Spleen (tissue), 13 donors: Measurements from ENCODE around the gene ARHGEF5. TPM values are rescaled to one million over a fixed set of nuclear protein-coding genes. Genes with fewer than 3 reads are reported as not detected.
"Not testable (repeated sequence)": the region's sequence is repeated elsewhere in the genome, so short reads cannot be mapped to it uniquely, and the experiment has no call there.

Experiments used
- DNase-seq: peaks from one replicate; pipeline ENCODE4 v3.0.0-alpha.2; 2020
- H3K27ac ChIP-seq, 8 donors: fragments of 200-600 bp; sonication (generic) in 7 of 8; 1 replicate in 4 of 8; 2 replicates in 4 of 8; pipeline versions ENCODE4 v1.5.0 to v1.8.0; 2016 to 2021; ENCODE audit warnings: inconsistent platforms in 4 of 8, mild to moderate bottlenecking in 4 of 8, moderate library complexity in 1 of 8
- H3K27me3 ChIP-seq, 7 donors: fragments of 200-600 bp; sonication (generic) in 6 of 7; replicated peaks in 1 of 7; 1 replicate in 4 of 7; 2 replicates in 3 of 7; pipeline versions ENCODE4 v1.5.0 to v1.8.0; 2016 to 2021; ENCODE audit warnings: inconsistent platforms in 3 of 7, mild to moderate bottlenecking in 1 of 7
- H3K36me3 ChIP-seq, 6 donors: fragments of 200-600 bp; sonication (generic) in 5 of 6; 1 replicate in 4 of 6; 2 replicates in 2 of 6; pipeline versions ENCODE4 v1.5.0 to v1.8.0; 2016 to 2021; ENCODE audit warnings: inconsistent platforms in 2 of 6
- H3K4me1 ChIP-seq, 6 donors: fragments of 200-600 bp; sonication (generic) in 5 of 6; 1 replicate in 3 of 6; 2 replicates in 3 of 6; pipeline versions ENCODE4 v1.5.0 to v1.8.0; 2016 to 2021; ENCODE audit warnings: inconsistent platforms in 3 of 6
- H3K4me3 ChIP-seq, 8 donors: fragments of 200-600 bp; sonication (generic) in 7 of 8; 1 replicate in 4 of 8; 2 replicates in 4 of 8; pipeline versions ENCODE4 v1.5.0 to v1.8.0; 2016 to 2021; ENCODE audit warnings: inconsistent platforms in 4 of 8, mild to moderate bottlenecking in 4 of 8, moderate library complexity in 2 of 8
- H3K9me3 ChIP-seq, 8 donors: fragments of 200-600 bp; sonication (generic) in 7 of 8; 1 replicate in 4 of 8; 2 replicates in 4 of 8; pipeline versions ENCODE4 v1.5.0 to v1.8.0; 2016 to 2021; ENCODE audit warnings: inconsistent platforms in 4 of 8
- WGBS, 5 donors: extraction: QIAGEN DNeasy Blood & Tissue Kit in 3 of 5; methylation state at CpG; one replicate each; pipeline versions ENCODE4 v1.1.5 to v1.1.7; 2013 to 2018; 5-methylcytosine and 5-hydroxymethylcytosine counted together
- intact Hi-C: fragments of 100-400 bp; cut with DNase I; formaldehyde crosslinking; loops from one replicate; pipeline ENCODE4 v1.15.0; 2023; ENCODE audit warnings: low total_unique reads
- long read RNA-seq, 2 donors: transcript quantifications; one replicate each; lab custom pipeline, GENCODE V29; 2026
- polyA plus RNA-seq, 3 donors: library from polyadenylated mRNA; stranded (reverse); fragments of 200-250 nt; gene quantifications; one replicate each; pipeline ENCODE4 v1.2.1, GENCODE V29; 2013
- total RNA-seq, 7 donors: library from RNA; depleted of rRNA in 3 of 7; stranded (reverse); fragments of >200 nt in 3 of 7; fragmentation: NEBNext Ultra II Directional in 4 of 7; extraction: Animal tissue kit (Norgen Biotek cat#: 25700) in 4 of 7; gene quantifications; one replicate each; pipeline versions ENCODE4 v1.1.0 to v1.2.1, GENCODE V29; 2016 to 2021
- donor health status: healthy with polysubstance abuse.
- donor health status: DM: no; HTN: no; CAD: no; lungs with moderate emphysema.
- donor health status: DM: no; HTN: no; CAD: no.
- donor health status: Bipolar disorder and iron deficiency.
- donor health status: healthy.
- donor health status: DM: no; HTN: no; CAD: no.
- donor health status: DM: yes; HTN: yes; CAD: no.

ARHGEF5 gene
- total RNA-seq (10 to 100 TPM in 4 of 7 donors, 1 to 10 TPM in 3; 5.3 to 11.3 (median 10.3) TPM), polyA plus RNA-seq (1 to 10 TPM; 1.2 to 2.3 (median 1.5) TPM)
- long read RNA-seq, donor 1, result 0 reads
- long read RNA-seq, donor 2, result 0 reads

DNA sequence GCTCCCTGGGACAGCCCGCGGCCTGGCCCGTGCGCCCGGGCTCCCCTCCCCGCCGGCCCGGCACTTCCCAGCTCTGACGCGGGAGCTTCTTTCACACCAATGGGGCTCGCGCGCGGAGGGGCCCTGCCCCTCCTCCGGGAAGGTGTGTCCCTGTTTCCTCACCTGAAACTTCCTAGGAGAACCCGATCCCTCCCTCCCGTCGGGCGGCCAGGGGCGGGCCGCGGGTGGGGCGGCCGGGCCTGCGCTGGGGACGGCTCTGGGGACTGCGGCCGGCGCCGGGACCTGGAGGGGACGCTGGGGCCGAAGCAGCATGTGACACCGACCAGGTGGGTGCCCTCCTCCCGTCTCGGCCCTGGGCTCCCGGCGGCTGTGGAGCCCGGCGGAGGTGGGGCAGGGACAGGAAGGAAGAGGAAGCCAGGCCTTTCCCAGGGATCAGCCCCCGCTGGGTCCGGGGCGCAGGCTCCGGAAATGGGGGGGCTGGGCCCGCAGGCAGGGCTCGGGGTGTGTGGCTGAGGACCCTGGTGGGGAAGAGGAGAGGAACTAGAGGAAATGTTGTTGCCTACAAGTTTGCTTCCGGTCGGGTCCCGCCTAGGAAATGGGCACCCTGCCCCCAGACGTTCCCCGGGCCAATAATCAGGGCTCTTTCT, at the start of gene ARHGEF5:
Gene ARHGEF5 (plus strand): TSS at position 227 of the 647 bp plus-strand sequence. CDS start 7,268 bp downstream, outside the sequence.
- H3K36me3 ChIP-seq, H3K9me3 ChIP-seq, DNase-seq, intact Hi-C loops, H3K27me3 ChIP-seq, H3K27ac ChIP-seq: not testable (repeated sequence)
- H3K4me1 ChIP-seq, result peaks cover 0 to 11% (median 2%) of the 10 kb centered on the region in 6 donors
- no CpG with 5 or more reads among the region's 50 CpGs for WGBS, 5 donors
- H3K4me3 ChIP-seq, result peak within 1 kb of the TSS in 3 of 8 donors; percentile 23 to 58 (median 23)

DNA sequence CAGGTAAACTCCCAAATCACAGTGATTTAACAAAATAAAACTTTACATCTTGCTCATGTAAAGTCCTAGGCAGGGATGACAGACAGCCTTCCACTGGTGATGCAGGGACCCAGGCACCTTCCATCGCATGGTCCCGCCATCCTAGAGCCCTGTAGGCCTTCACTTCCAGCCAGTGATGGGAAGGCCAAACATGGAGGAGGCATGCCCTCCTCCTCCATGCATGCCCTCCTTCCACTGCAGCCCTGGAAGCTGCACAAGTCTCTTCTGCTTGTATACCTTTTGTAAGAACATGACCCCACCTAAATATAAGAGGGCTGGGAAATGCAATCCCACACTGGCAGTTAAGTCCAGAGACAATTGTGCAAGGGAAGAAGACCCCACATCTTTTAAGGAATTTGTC, 45.5 kb upstream of the ARHGEF5 start:
- H3K27ac ChIP-seq, H3K9me3 ChIP-seq, H3K27me3 ChIP-seq, H3K36me3 ChIP-seq, intact Hi-C loops, DNase-seq, H3K4me1 ChIP-seq, H3K4me3 ChIP-seq: not testable (repeated sequence)
- WGBS, 5 donors, result no CpG with 5 or more reads among the region's 2 CpGs

- H3K27me3 ChIP-seq, H3K4me3 ChIP-seq, H3K36me3 ChIP-seq, H3K27ac ChIP-seq, DNase-seq, intact Hi-C loops, H3K4me1 ChIP-seq, H3K9me3 ChIP-seq: not testable (repeated sequence)
- WGBS, 5 donors, result 100% methylated on average over 1 of the region's 2 CpGs; no CpG with 5 or more reads in 3 of the 5 donors
Observed at GRCh38 chr7:144311218-144311617, 44.0 kb upstream of the ARHGEF5 start.

GRCh38 chr7:144311872-144312469, 43.2 kb upstream of the ARHGEF5 start, which contains the start of gene OR2A1:
OR2A1 (plus strand) TSS chr7:144312419; CDS start chr7:144318125, 5,706 bp downstream.
- H3K9me3 ChIP-seq, intact Hi-C loops, H3K27me3 ChIP-seq, H3K4me3 ChIP-seq, H3K36me3 ChIP-seq, DNase-seq, H3K4me1 ChIP-seq, H3K27ac ChIP-seq: not testable (repeated sequence)
- 81 to 90% methylated on average over 2 of the region's 2 CpGs; no CpG with 5 or more reads in 3 of the 5 donors for WGBS, 5 donors

- H3K27ac ChIP-seq, intact Hi-C loops, H3K9me3 ChIP-seq, H3K27me3 ChIP-seq, DNase-seq, H3K4me1 ChIP-seq, H3K4me3 ChIP-seq, H3K36me3 ChIP-seq: not testable (repeated sequence)
- 91% methylated on average over 1 of the region's 1 CpG; no CpG with 5 or more reads in 4 of the 5 donors for whole genome bisulfite sequencing, 5 donors
Observed at GRCh38 chr7:144317537-144317936, 37.7 kb upstream of the ARHGEF5 start.

DNA sequence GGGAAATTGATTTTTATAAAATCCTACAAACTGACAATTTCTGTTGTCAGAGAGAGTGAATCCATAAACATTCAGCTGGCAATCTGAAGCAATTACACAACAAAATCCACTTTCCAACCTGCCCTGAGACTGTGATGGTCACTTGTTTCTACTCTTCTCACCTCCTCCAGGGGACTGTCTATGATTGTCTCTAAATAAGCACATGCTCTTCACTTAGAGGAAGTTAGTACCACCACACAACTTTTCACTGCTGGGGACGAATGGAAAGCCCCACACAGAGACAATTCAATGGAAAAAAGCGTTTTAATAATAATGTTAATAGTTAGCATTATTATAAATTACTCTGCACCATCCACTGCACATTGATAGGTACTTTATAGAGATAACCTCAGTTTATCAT, 35.7 kb upstream of the ARHGEF5 start:
- DNase-seq, H3K27me3 ChIP-seq, H3K36me3 ChIP-seq, intact Hi-C loops, H3K4me1 ChIP-seq, H3K4me3 ChIP-seq, H3K9me3 ChIP-seq, H3K27ac ChIP-seq: not testable (repeated sequence)
- no CpG with 5 or more reads among the region's 2 CpGs for WGBS, 5 donors

GRCh38 chr7:144321677-144322206, 33.5 kb upstream of the ARHGEF5 start:
- H3K27ac ChIP-seq, H3K27me3 ChIP-seq, H3K4me1 ChIP-seq, H3K36me3 ChIP-seq, intact Hi-C loops, DNase-seq, H3K9me3 ChIP-seq, H3K4me3 ChIP-seq: not testable (repeated sequence)
- 60 to 100% (median 93%) methylated on average over 1 of the region's 3 CpGs for WGBS, 5 donors

DNA sequence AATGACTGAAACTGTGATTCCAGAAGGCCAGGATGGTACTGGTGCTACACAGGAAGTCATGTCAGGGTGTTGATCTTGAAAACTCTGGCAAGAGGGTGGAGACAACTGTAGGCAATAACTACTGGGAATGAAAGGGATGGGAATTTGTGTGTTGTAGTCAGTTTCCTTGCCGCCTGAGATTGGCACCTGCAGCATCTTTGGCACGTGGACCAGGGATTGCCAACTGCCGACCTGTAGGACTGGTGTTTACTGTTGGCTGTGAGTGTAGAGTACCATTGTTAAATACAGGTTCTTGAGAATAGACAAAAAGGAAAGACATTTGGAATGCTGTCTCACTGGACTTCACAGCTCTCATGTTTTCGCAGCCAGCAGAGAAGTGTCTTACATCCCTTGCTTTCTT, 31.8 kb upstream of the ARHGEF5 start:
- WGBS, 5 donors, result 96 to 98% (median 97%) methylated on average over 3 of the region's 4 CpGs; no CpG with 5 or more reads in 2 of the 5 donors
- H3K36me3 ChIP-seq, H3K27ac ChIP-seq, H3K4me1 ChIP-seq, H3K9me3 ChIP-seq, intact Hi-C loops, H3K4me3 ChIP-seq, H3K27me3 ChIP-seq: not testable (repeated sequence)
- DNase-seq, result peak; percentile 47

GRCh38 chr7:144325868-144326267, 29.3 kb upstream of the ARHGEF5 start:
- DNase-seq, H3K4me1 ChIP-seq, H3K27me3 ChIP-seq, H3K4me3 ChIP-seq, H3K36me3 ChIP-seq, H3K9me3 ChIP-seq, H3K27ac ChIP-seq, intact Hi-C loops: not testable (repeated sequence)
- 69 to 98% (median 93%) methylated on average over 3 to 4 of the region's 5 CpGs for WGBS, 5 donors

- not testable (repeated sequence) for H3K27me3 ChIP-seq
Observed at GRCh38 chr7:144330044-144330443, 25.2 kb upstream of the ARHGEF5 start.

More at GRCh38 chr7:144330044-144330443, 25.2 kb upstream of the ARHGEF5 start:
- H3K9me3 ChIP-seq, H3K27ac ChIP-seq, H3K4me1 ChIP-seq, H3K36me3 ChIP-seq, DNase-seq, H3K4me3 ChIP-seq, intact Hi-C loops: not testable (repeated sequence)
